Measurements from ENCODE around the gene EPHB1. TPM values are rescaled to one million over a fixed set of nuclear protein-coding genes. Genes with fewer than 3 reads are reported as not detected.
"Not testable (repeated sequence)": the region's sequence is repeated elsewhere in the genome, so short reads cannot be mapped to it uniquely, and the experiment has no call there.

EPHB1 gene
- total RNA-seq, 8 experiments from 2014 or later, result 0.31 to 21.1 (median 13.7) TPM; not detected in 1

DNA sequence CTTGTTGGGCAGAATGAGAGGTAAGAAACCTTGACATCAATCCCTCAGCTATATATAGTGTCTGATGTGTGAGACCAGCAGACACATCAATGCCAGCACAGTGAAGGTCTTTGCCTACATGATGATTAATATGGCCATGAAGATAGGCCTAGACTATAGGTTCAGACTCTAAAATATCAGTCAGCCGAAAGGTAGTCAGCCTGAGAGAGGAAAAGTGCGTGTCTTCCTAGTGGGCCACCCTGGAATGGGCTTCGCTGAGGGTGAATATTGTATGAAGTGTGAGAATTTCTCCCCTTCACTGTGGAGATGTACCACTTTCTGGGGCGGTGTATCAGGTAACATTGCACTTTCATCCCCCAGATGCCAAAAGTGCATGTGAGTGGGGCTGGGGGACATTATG, 33.0 kb upstream of the EPHB1 start:
- 83 to 100% (median 93%) methylated on average over 3 to 4 of the region's 4 CpGs; no CpG with 5 or more reads in 5 of the 10 experiments for WGBS, 10 experiments
- in situ Hi-C loops (cut with MboI; ENCODE audit: low pct_unique_long_range_greater_than_20kb in 2 of 9, low sequenced_read_pairs in 9 of 9, unreplicated experiment in 9 of 9), result no loop called here
- no peak for ATAC-seq (replicated peaks in 6 of 8)

GRCh38 chr3:134765468-134765867, 29.6 kb upstream of the EPHB1 start:
- no peak for ATAC-seq (replicated peaks in 6 of 8)
- H3K4me3 ChIP-seq, result no peak overlapping the region
- no peaks in the 10 kb centered on the region for H3K4me1 ChIP-seq (replicated peaks in 1 of 2)
- H3K27ac ChIP-seq, result no peak overlapping the region
- 17 to 100% (median 78%) methylated on average over 1 to 2 of the region's 2 CpGs; no CpG with 5 or more reads in 2 of the 10 experiments for WGBS, 10 experiments
- in situ Hi-C loops (cut with MboI; ENCODE audit: low pct_unique_long_range_greater_than_20kb in 2 of 9, low sequenced_read_pairs in 9 of 9, unreplicated experiment in 9 of 9), result no loop called here

More for the DNA sequence above, 33.0 kb upstream of the EPHB1 start:
- H3K4me3 ChIP-seq, result no peak overlapping the region
- H3K4me1 ChIP-seq (replicated peaks in 1 of 2), result no peaks in the 10 kb centered on the region
- H3K27ac ChIP-seq, result no peak overlapping the region

- Histone ChIP-seq H3K4me1 (replicated peaks in 1 of 2) (no peaks in the 10 kb centered on the region), H3K4me3 (no peak overlapping the region), H3K27ac (no peak overlapping the region)
- in situ Hi-C loops (cut with MboI; ENCODE audit: low pct_unique_long_range_greater_than_20kb in 2 of 9, low sequenced_read_pairs in 9 of 9, unreplicated experiment in 9 of 9), result no loop called here
- no peak for ATAC-seq (replicated peaks in 6 of 8)
- WGBS, 10 experiments, result 56 to 83% (median 72%) methylated on average over 1 of the region's 1 CpG; no CpG with 5 or more reads in 6 of the 10 experiments
These were observed 28.8 kb upstream of the EPHB1 start for GRCh38 chr3:134766290-134766689.

DNA sequence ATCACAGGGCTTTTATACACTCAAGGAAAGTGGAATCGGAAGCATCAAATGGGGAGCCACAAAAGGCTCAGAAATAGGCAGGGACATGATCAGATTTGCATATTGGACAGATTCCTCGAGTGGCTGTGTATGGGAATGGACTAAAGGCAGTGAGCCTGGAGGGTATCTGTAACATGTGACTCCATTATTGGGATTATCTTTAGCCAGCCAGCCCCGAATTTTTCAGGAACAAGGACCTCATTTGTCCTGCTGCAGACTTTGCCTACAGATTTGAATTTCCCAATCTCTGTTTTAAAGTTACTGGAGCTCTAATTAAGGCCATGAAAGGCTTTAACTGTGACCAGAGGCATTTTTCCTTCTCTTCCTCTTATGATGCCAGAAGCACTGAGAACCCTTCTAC, 26.9 kb upstream of the EPHB1 start:
- H3K4me3 ChIP-seq, result no peak overlapping the region
- ATAC-seq (replicated peaks in 6 of 8), result no peak
- no peaks in the 10 kb centered on the region for H3K4me1 ChIP-seq (replicated peaks in 1 of 2)
- in situ Hi-C loops (cut with MboI; ENCODE audit: low pct_unique_long_range_greater_than_20kb in 2 of 9, low sequenced_read_pairs in 9 of 9, unreplicated experiment in 9 of 9), result no loop called here
- WGBS, 10 experiments, result 9 to 80% (median 67%) methylated on average over 1 to 3 of the region's 3 CpGs; no CpG with 5 or more reads in 2 of the 10 experiments
- H3K27ac ChIP-seq, result no peak overlapping the region

GRCh38 chr3:134768837-134769236, 26.2 kb upstream of the EPHB1 start:
- Histone ChIP-seq H3K4me1 (replicated peaks in 1 of 2) (no peaks in the 10 kb centered on the region), H3K4me3 (no peak overlapping the region), H3K27ac (no peak overlapping the region)
- in situ Hi-C loops (cut with MboI; ENCODE audit: low pct_unique_long_range_greater_than_20kb in 2 of 9, low sequenced_read_pairs in 9 of 9, unreplicated experiment in 9 of 9), result no loop called here
- no peak for ATAC-seq (replicated peaks in 6 of 8)
- 24 to 100% (median 78%) methylated on average over 1 to 4 of the region's 5 CpGs; no CpG with 5 or more reads in 2 of the 10 experiments for WGBS, 10 experiments

DNA sequence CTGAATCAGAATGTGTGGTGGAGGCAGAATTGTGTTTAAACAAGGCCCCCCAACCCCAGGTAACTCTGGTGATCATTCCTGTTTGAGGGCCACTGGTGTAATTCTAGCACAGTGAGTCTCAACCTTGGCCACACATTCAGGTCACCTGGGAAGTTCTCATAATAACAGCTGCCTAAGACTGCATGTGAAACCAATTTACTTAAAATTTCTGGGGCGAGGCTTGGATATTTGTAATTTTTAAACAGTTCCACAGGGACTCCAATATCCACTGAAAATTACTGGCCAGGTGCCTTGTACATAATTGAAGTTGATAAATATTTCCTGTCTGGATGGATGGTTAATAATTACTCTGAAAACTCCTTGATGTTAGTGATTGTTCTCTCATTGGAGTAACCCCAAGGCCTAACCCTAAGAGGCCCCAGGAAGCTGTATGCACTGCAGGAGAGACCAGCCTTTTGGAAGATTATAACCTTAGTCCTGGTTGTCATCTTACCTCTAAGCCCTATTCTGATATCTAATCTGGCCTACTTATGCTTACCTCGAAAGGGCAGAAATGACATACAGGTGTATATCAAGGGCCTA, 25.7 kb upstream of the EPHB1 start:
- WGBS, 10 experiments, result 37 to 100% (median 60%) methylated on average over 1 to 2 of the region's 2 CpGs; no CpG with 5 or more reads in 5 of the 10 experiments
- H3K4me1 ChIP-seq (replicated peaks in 1 of 2), result no peaks in the 10 kb centered on the region
- no peak for ATAC-seq (replicated peaks in 6 of 8)
- no peak overlapping the region for H3K4me3 ChIP-seq
- in situ Hi-C loops (cut with MboI; ENCODE audit: low pct_unique_long_range_greater_than_20kb in 2 of 9, low sequenced_read_pairs in 9 of 9, unreplicated experiment in 9 of 9), result no loop called here
- H3K27ac ChIP-seq, result no peak overlapping the region

- WGBS, 10 experiments, result 57 to 100% methylated on average over 1 to 2 of the region's 3 CpGs; no CpG with 5 or more reads in 8 of the 10 experiments
- in situ Hi-C loops (cut with MboI; ENCODE audit: low pct_unique_long_range_greater_than_20kb in 2 of 9, low sequenced_read_pairs in 9 of 9, unreplicated experiment in 9 of 9), result no loop called here
- Histone ChIP-seq H3K27ac (no peak overlapping the region), H3K4me3 (no peak overlapping the region), H3K4me1 (replicated peaks in 1 of 2) (no peaks in the 10 kb centered on the region)
- no peak for ATAC-seq (replicated peaks in 6 of 8)
These were observed 23.0 kb upstream of the EPHB1 start for GRCh38 chr3:134772011-134772410.

GRCh38 chr3:134772591-134772990, 22.5 kb upstream of the EPHB1 start:
- ATAC-seq (replicated peaks in 6 of 8), result no peak
- Histone ChIP-seq H3K4me1 (replicated peaks in 1 of 2) (no peaks in the 10 kb centered on the region), H3K27ac (no peak overlapping the region), H3K4me3 (no peak overlapping the region)
- WGBS, 10 experiments, result 80% methylated on average over 1 of the region's 1 CpG; no CpG with 5 or more reads in 9 of the 10 experiments
- in situ Hi-C loops (cut with MboI; ENCODE audit: low pct_unique_long_range_greater_than_20kb in 2 of 9, low sequenced_read_pairs in 9 of 9, unreplicated experiment in 9 of 9), result no loop called here

DNA sequence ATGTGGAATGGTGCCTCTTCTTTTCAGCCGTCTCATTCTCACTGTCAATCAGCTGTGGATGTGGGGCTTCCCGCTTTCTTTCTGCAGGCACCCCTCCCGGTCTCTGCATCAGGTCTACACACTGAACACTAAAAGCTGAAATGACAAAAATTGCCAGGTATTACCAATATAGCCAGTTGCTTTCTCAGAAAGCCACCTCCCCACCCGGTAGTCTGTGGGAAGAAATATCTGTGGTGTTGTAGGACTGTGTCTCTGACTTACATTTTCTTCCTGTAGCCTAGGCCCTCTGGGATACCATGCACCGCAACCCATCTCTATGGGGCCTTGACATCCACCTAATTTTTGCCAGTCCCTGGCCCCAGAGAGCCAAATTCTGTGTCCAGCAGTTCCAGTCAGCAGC, 19.2 kb upstream of the EPHB1 start:
- no peak for ATAC-seq (replicated peaks in 6 of 8)
- Histone ChIP-seq H3K27ac (no peak overlapping the region), H3K4me1 (replicated peaks in 1 of 2) (no peaks in the 10 kb centered on the region), H3K4me3 (no peak overlapping the region)
- 51 to 100% (median 85%) methylated on average over 1 to 5 of the region's 5 CpGs; no CpG with 5 or more reads in 3 of the 10 experiments for WGBS, 10 experiments
- in situ Hi-C loops (cut with MboI; ENCODE audit: low pct_unique_long_range_greater_than_20kb in 2 of 9, low sequenced_read_pairs in 9 of 9, unreplicated experiment in 9 of 9), result loop anchor here in 5 of 9 experiments (25.0 kb wide), 3 partner anchors 686 to 1111 kb away; no protein-coding TSS in a partner anchor

- no peaks in the 10 kb centered on the region for H3K4me1 ChIP-seq (replicated peaks in 1 of 2)
- H3K4me3 ChIP-seq, result no peak overlapping the region
- in situ Hi-C loops (cut with MboI; ENCODE audit: low pct_unique_long_range_greater_than_20kb in 2 of 9, low sequenced_read_pairs in 9 of 9, unreplicated experiment in 9 of 9), result loop anchor here in 5 of 9 experiments (25.0 kb wide), 3 partner anchors 686 to 1111 kb away; no protein-coding TSS in a partner anchor
- WGBS, 10 experiments, result 83% methylated on average over 1 of the region's 1 CpG; no CpG with 5 or more reads in 9 of the 10 experiments
- no peak for ATAC-seq (replicated peaks in 6 of 8)
- no peak overlapping the region for H3K27ac ChIP-seq
These were observed 18.5 kb upstream of the EPHB1 start for GRCh38 chr3:134776518-134776917.

- 48 to 100% (median 82%) methylated on average over 1 to 5 of the region's 5 CpGs for WGBS, 10 experiments
- in situ Hi-C loops (cut with MboI; ENCODE audit: low pct_unique_long_range_greater_than_20kb in 2 of 9, low sequenced_read_pairs in 9 of 9, unreplicated experiment in 9 of 9), result loop anchor here in 5 of 9 experiments (25.0 kb wide), 3 partner anchors 685 to 1110 kb away; no protein-coding TSS in a partner anchor
- Histone ChIP-seq H3K4me3 (no peak overlapping the region), H3K27ac (no peak overlapping the region), H3K4me1 (replicated peaks in 1 of 2) (no peaks in the 10 kb centered on the region)
- ATAC-seq (replicated peaks in 6 of 8), result no peak
These were observed 17.7 kb upstream of the EPHB1 start for GRCh38 chr3:134777341-134777740.

GRCh38 chr3:134788283-134788682, 6.8 kb upstream of the EPHB1 start:
- not testable (repeated sequence) for ATAC-seq (replicated peaks in 6 of 8)

GRCh38 chr3:134790065-134790464, 5.0 kb upstream of the EPHB1 start:
- H3K4me3 ChIP-seq, result no peak overlapping the region
- H3K4me1 ChIP-seq (replicated peaks in 1 of 2), result no peaks in the 10 kb centered on the region
- 20 to 100% (median 84%) methylated on average over 1 to 2 of the region's 2 CpGs; no CpG with 5 or more reads in 2 of the 10 experiments for WGBS, 10 experiments
- H3K27ac ChIP-seq, result no peak overlapping the region
- in situ Hi-C loops (cut with MboI; ENCODE audit: low pct_unique_long_range_greater_than_20kb in 2 of 9, low sequenced_read_pairs in 9 of 9, unreplicated experiment in 9 of 9), result loop anchor here in 5 of 9 experiments (10.0 to 25.0 kb wide), 4 partner anchors 672 to 1105 kb away; no protein-coding TSS in a partner anchor
- ATAC-seq (replicated peaks in 6 of 8), result no peak

More at GRCh38 chr3:134788283-134788682, 6.8 kb upstream of the EPHB1 start:
- not testable (repeated sequence) for H3K27ac ChIP-seq; H3K4me3 ChIP-seq; H3K4me1 ChIP-seq (replicated peaks in 1 of 2)
- in situ Hi-C loops (cut with MboI; ENCODE audit: low pct_unique_long_range_greater_than_20kb in 2 of 9, low sequenced_read_pairs in 9 of 9, unreplicated experiment in 9 of 9), result loop anchor here in 5 of 9 experiments (25.0 kb wide), 3 partner anchors 674 to 1099 kb away; no protein-coding TSS in a partner anchor
- WGBS, 10 experiments, result 29 to 100% (median 87%) methylated on average over 1 to 4 of the region's 4 CpGs; no CpG with 5 or more reads in 2 of the 10 experiments

Data from motor neuron (in vitro differentiated cells).